ENCODE data around the gene LRRC8C.

Gene LRRC8C

DNA sequence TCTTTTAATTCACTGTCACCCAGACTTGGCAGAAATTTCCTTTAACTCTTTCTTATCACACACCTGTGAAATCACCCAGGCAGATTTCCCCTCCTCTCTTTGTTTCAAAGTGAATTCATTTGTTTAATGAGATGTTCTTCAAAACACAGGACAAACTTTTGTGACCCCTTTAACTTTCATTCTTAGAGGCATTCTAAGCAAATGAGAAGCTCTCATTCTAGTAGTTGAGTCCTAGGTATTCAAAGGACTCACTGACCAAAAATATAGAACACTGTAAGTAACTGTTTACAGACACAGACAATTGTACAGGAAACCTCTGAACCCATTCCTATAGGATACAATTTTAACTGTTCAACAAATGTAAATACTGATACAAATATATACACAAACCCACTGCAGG lies 16.9 kb downstream of the LRRC8C start:
- no peak for TF ChIP-seq Cebpa-rat (IDR thresholded peaks at IDR 0.05)
- H3K4me2 ChIP-seq: peak overlapping the region in 2 of 11 experiments; percentile 31 to 36; a peak in 3 of 22 replicates
- H3K36me3 ChIP-seq: peaks cover 4 to 100% (median 92%) of the 10 kb centered on the region in 11 experiments; a peak in 21 of 22 replicates
- H3K27me3 ChIP-seq: no peaks in the 10 kb centered on the region
- H3K4me3 ChIP-seq: no peak overlapping the region
- no peak overlapping the region for H3K9ac ChIP-seq
- no peak overlapping the region for H3K27ac ChIP-seq
- peaks cover 3 to 61% (median 27%) of the 10 kb centered on the region in 10 experiments; a peak in 18 of 20 replicates for H3K4me1 ChIP-seq
- H4K20me1 ChIP-seq: peaks cover 42 to 100% (median 85%) of the 10 kb centered on the region in 11 experiments; a peak in 21 of 22 replicates
- peaks cover 17 to 80% (median 60%) of the 10 kb centered on the region in 11 experiments for H3K9me3 ChIP-seq (replicated peaks in 1 of 11)

- Histone ChIP-seq H3K4me3 (no peak overlapping the region), H4K20me1 (peaks cover 61 to 100% (median 99%) of the 10 kb centered on the region in 11 experiments; a peak in 21 of 22 replicates), H3K9ac (no peak overlapping the region), H3K27ac (peak overlapping the region in 2 of 11 experiments; percentile 6 to 10; a peak in 1 of 22 replicates), H3K36me3 (peaks cover 0 to 100% (median 82%) of the 10 kb centered on the region in 11 experiments; a peak in 19 of 22 replicates), H3K9me3 (replicated peaks in 1 of 11) (peaks cover 0 to 58% (median 34%) of the 10 kb centered on the region in 11 experiments; a peak in 15 of 22 replicates), H3K4me1 (peaks cover 27 to 87% (median 53%) of the 10 kb centered on the region in 10 experiments), H3K4me2 (peak overlapping the region in 5 of 11 experiments; percentile 5 to 36 (median 22); a peak in 8 of 22 replicates), H3K27me3 (no peaks in the 10 kb centered on the region)
- TF ChIP-seq Cebpa-rat (IDR thresholded peaks at IDR 0.05): no peak
These were observed 19.5 kb downstream of the LRRC8C start for GRCh38 chr1:89652373-89652772.

DNA sequence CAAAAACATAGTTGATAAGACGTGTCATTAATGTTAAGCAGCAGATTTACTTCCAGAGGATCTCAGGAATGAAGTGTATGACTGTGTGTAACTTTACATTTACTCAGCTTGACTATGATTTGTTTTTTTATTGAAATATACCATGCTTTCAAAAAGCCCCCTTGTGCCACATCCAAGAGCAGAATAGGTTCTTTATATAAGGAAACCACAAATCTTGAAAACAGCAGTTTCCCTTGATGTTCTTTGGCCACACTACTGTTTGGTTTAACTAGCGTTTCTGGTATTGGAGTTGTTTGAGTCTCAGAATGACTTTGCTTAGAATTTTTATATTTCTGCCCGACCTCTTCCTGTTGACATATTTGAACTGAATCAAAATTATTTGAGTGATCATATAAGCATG lies 25.0 kb downstream of the LRRC8C start:
- Histone ChIP-seq H3K4me1 (peaks cover 33 to 84% (median 72%) of the 10 kb centered on the region in 10 experiments), H3K4me2 (peak overlapping the region in 9 of 11 experiments; percentile 43 to 70 (median 62); a peak in 16 of 22 replicates), H3K27me3 (no peaks in the 10 kb centered on the region), H3K27ac (peak overlapping the region in 9 of 11 experiments; percentile 0 to 39 (median 17); a peak in 8 of 22 replicates), H3K36me3 (peaks cover 19 to 95% (median 69%) of the 10 kb centered on the region in 11 experiments; a peak in 20 of 22 replicates), H3K9me3 (replicated peaks in 1 of 11) (peaks cover 2 to 52% (median 46%) of the 10 kb centered on the region in 11 experiments; a peak in 20 of 22 replicates), H3K4me3 (no peak overlapping the region), H3K9ac (peak overlapping the region in 3 of 11 experiments; percentile 21 to 48 (median 45); a peak in 3 of 22 replicates), H4K20me1 (peaks cover 70 to 100% (median 100%) of the 10 kb centered on the region in 11 experiments; a peak in 21 of 22 replicates)
- TF ChIP-seq Cebpa-rat (IDR thresholded peaks at IDR 0.05): no peak

GRCh38 chr1:89659322-89660081 lies 26.6 kb downstream of the LRRC8C start:
- Histone ChIP-seq H3K4me3 (0 out of 20 replicates have a peak overlapping the region, but pooled peaks of 1 of the 10 experiments have one; percentile 2), H3K36me3 (peaks cover 20 to 95% (median 67%) of the 10 kb centered on the region in 11 experiments; a peak in 20 of 22 replicates), H3K4me2 (peak overlapping the region in 9 of 11 experiments; percentile 0 to 65 (median 23); a peak in 15 of 22 replicates), H3K4me1 (peaks cover 30 to 75% (median 69%) of the 10 kb centered on the region in 10 experiments), H3K9me3 (replicated peaks in 1 of 11) (peaks cover 13 to 52% (median 51%) of the 10 kb centered on the region in 11 experiments), H4K20me1 (peaks cover 67 to 100% (median 97%) of the 10 kb centered on the region in 11 experiments; a peak in 21 of 22 replicates), H3K27ac (peak overlapping the region in 5 of 11 experiments; percentile 7 to 37 (median 27); a peak in 4 of 22 replicates), H3K27me3 (no peaks in the 10 kb centered on the region), H3K9ac (peak overlapping the region in 2 of 11 experiments; percentile 1 to 23; a peak in 1 of 22 replicates)
- TF ChIP-seq Cebpa-rat (IDR thresholded peaks at IDR 0.05): no peak

- Histone ChIP-seq H3K9ac (peak overlapping the region in 1 of 11 experiments; percentile 23; a peak in 1 of 22 replicates), H3K27me3 (no peaks in the 10 kb centered on the region), H3K27ac (peak overlapping the region in 4 of 11 experiments; percentile 7 to 33 (median 20); a peak in 3 of 22 replicates), H3K36me3 (peaks cover 20 to 95% (median 60%) of the 10 kb centered on the region in 11 experiments; a peak in 20 of 22 replicates), H3K4me2 (peak overlapping the region in 9 of 11 experiments; percentile 4 to 65 (median 32); a peak in 14 of 22 replicates), H3K9me3 (replicated peaks in 1 of 11) (peaks cover 13 to 53% (median 48%) of the 10 kb centered on the region in 11 experiments), H4K20me1 (peaks cover 61 to 100% (median 97%) of the 10 kb centered on the region in 11 experiments; a peak in 21 of 22 replicates), H3K4me3 (0 out of 20 replicates have a peak overlapping the region, but pooled peaks of 1 of the 10 experiments have one; percentile 2), H3K4me1 (peaks cover 24 to 73% (median 63%) of the 10 kb centered on the region in 10 experiments)
- no peak for TF ChIP-seq Cebpa-rat (IDR thresholded peaks at IDR 0.05)
These were observed 27.5 kb downstream of the LRRC8C start for GRCh38 chr1:89660224-89661061.

DNA sequence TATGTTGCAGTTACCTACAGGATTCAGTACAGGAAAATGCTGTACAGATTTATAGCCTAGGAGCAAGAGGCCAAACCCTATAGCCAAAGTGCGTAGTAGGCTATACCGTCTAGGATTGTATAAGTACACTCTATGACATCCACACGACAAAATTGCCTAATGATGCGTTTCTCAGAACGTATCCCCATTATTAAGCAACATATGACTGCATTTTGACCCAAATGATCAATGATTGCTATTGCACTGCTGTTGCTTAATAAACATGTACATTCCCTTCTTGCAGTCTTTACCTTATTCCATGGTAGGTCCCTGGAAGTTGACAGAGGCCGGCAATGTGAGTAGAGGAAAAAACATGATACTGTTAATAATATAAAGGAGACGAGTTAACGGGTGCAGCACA lies 33.0 kb downstream of the LRRC8C start:
- TF ChIP-seq Cebpa-rat (IDR thresholded peaks at IDR 0.05): no peak
- Histone ChIP-seq H3K36me3 (peaks cover 16 to 89% (median 65%) of the 10 kb centered on the region in 11 experiments; a peak in 20 of 22 replicates), H3K27me3 (no peaks in the 10 kb centered on the region), H3K9me3 (replicated peaks in 1 of 11) (peaks cover 13 to 45% (median 38%) of the 10 kb centered on the region in 11 experiments), H3K27ac (no peak overlapping the region), H3K4me1 (peaks cover 36 to 77% (median 56%) of the 10 kb centered on the region in 10 experiments), H4K20me1 (peaks cover 59 to 100% (median 94%) of the 10 kb centered on the region in 11 experiments; a peak in 21 of 22 replicates), H3K4me3 (no peak overlapping the region), H3K4me2 (peak overlapping the region in 7 of 11 experiments; percentile 3 to 93 (median 79); a peak in 12 of 22 replicates), H3K9ac (no peak overlapping the region)

GRCh38 chr1:89666640-89667039 lies 33.7 kb downstream of the LRRC8C start:
- peaks cover 60 to 100% (median 94%) of the 10 kb centered on the region in 11 experiments; a peak in 21 of 22 replicates for H4K20me1 ChIP-seq
- peak overlapping the region in 4 of 11 experiments; percentile 5 to 93 (median 89); a peak in 5 of 22 replicates for H3K27ac ChIP-seq
- H3K4me3 ChIP-seq: no peak overlapping the region
- H3K36me3 ChIP-seq: peaks cover 13 to 89% (median 65%) of the 10 kb centered on the region in 11 experiments; a peak in 20 of 22 replicates
- H3K4me2 ChIP-seq: peak overlapping the region in 8 of 11 experiments; percentile 12 to 93 (median 70); a peak in 12 of 22 replicates
- peaks cover 36 to 77% (median 62%) of the 10 kb centered on the region in 10 experiments for H3K4me1 ChIP-seq
- H3K9ac ChIP-seq: no peak overlapping the region
- no peak for TF ChIP-seq Cebpa-rat (IDR thresholded peaks at IDR 0.05)
- H3K27me3 ChIP-seq: no peaks in the 10 kb centered on the region
- H3K9me3 ChIP-seq (replicated peaks in 1 of 11): peaks cover 13 to 45% (median 38%) of the 10 kb centered on the region in 11 experiments

Measured in BLaER1 treated with 17β-estradiol and CSF1 and Interleukin-3, amounts not matched to agents 10 nM and 100 nM (cell line).